Cardiac fibroblast (primary cell): ENCODE measurements around the gene FAM107B.

Experiments used
- DNase-seq, 2 donors: peaks; one replicate each; pipeline versions ENCODE4 v3.0.0 to v3.0.0-alpha.2; 2010; ENCODE audit warnings: low read depth in 2 of 2
- H3K4me3 ChIP-seq, 2 donors: replicated peaks in 1 of 2; 1 replicate in 1 of 2; 2 replicates in 1 of 2; pipeline ENCODE4 v1.5.1; 2011; ENCODE audit warnings: low read depth in 2 of 2, low read length in 2 of 2, mild to moderate bottlenecking in 2 of 2, moderate library complexity in 1 of 2
- TF ChIP-seq, protein P1 (sequence below): IDR thresholded peaks from one replicate; pipeline ENCODE4 v1.5.1; 2011; ENCODE audit warnings: low read depth, mild to moderate bottlenecking, low read length, inconsistent platforms

FAM107B gene

DNA sequence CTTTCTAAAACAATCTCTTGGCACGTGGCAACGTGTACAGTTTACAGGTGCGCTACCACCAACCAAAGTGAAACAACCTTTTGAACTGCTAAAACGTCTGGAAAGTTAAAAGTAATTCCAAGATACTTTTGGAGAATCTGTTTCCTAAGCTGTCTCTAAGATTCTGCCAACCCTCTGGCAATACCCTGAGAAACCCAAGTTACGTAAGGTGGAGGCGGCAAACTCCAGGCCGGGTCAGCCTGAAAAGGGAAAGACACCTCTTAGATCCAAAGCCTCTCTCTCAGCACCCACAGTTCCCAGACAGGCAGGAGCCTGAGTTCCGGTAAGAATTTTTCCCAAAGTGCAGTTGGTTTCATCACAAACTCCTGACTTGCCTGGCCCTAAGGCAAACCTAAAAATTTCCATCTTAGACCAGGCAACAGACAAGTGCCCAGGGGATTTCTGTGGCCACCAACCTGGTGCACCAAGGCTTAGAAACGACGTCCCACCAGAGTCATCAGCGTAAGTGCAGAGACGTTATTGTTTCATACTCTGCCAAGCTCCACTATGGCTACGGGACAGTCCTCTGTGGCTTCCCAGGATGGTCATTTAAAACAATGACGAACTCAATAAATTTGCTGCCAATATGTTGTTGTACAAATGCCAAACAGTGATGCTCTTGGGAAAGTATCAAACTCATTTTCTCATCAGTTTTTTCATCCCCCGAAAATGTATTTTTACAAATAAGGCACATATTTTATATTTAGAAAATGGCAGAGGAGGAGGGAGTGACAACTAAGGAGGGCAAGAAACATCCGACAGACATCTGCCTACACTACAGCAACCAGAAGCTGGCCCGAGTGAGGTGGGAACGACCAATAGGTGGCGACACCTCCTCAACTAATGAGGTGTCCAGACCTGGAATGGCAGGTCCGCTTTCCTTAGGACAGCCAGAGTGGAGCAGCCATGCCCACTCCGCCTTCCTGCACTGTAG is 238.2 kb downstream of the FAM107B start:
- DNase-seq: peak; percentile 83 to 85
- no peak overlapping the region for H3K4me3 ChIP-seq
- TF ChIP-seq, protein P1, sequence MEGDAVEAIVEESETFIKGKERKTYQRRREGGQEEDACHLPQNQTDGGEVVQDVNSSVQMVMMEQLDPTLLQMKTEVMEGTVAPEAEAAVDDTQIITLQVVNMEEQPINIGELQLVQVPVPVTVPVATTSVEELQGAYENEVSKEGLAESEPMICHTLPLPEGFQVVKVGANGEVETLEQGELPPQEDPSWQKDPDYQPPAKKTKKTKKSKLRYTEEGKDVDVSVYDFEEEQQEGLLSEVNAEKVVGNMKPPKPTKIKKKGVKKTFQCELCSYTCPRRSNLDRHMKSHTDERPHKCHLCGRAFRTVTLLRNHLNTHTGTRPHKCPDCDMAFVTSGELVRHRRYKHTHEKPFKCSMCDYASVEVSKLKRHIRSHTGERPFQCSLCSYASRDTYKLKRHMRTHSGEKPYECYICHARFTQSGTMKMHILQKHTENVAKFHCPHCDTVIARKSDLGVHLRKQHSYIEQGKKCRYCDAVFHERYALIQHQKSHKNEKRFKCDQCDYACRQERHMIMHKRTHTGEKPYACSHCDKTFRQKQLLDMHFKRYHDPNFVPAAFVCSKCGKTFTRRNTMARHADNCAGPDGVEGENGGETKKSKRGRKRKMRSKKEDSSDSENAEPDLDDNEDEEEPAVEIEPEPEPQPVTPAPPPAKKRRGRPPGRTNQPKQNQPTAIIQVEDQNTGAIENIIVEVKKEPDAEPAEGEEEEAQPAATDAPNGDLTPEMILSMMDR: peak; percentile 64

DNA sequence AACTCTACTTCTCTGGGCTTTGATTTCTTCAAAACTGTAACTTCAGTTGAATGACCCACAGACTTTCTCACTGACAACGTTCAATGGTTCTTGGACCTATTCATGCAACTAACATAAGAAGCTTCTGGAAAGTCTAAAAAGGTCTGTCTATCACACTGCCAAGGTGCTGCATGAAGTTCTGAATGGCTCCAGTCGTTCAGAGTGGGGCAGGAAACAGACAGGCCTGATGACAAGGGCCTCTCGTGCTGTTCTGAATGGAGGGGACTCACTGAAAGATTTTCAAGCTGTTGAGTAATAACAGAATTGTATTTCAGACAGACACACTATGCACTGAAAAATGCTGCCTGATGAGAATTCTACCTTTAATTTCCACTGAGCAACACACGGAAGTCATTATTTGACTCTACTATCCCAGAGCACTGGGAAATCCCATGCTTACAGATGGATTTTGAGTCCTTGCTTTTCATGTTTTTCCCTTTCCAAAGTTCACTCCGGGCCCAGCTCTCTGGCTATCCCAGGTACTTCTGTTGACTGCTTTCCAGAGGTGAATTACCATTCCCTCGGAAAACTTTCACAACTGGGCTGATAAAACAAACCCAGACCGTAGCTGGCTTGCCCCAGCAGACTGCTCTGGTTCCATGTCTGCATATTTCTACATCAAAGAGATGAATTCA is 239.1 kb downstream of the FAM107B start:
- no peak overlapping the region for H3K4me3 ChIP-seq
- DNase-seq: no peak
- TF ChIP-seq, protein P1: no peak

DNA sequence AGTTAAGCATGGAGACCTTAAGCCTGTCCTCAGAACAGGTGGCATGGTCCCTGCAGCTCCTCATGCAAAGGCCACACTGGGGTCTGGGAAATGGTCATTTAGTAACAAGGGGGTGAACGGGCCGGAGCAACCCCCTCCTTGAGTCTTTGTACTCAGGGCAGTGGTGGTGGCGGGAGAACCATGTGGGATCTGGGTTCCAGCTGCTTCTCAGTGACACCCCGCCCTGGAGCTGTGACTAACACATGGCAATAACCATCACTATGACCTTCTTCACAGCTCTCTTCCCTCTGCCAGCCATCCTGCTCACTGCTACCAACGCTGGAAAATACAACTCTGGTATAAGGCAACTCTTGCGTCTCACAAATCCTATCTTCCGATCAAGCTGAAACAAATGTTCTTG is 240.5 kb downstream of the FAM107B start:
- TF ChIP-seq, protein P1: no peak
- H3K4me3 ChIP-seq: no peak overlapping the region
- DNase-seq: no peak

GRCh38 chr10:14533295-14533694 is 241.4 kb downstream of the FAM107B start:
- no peak for DNase-seq
- H3K4me3 ChIP-seq: no peak overlapping the region
- TF ChIP-seq, protein P1: no peak

DNA sequence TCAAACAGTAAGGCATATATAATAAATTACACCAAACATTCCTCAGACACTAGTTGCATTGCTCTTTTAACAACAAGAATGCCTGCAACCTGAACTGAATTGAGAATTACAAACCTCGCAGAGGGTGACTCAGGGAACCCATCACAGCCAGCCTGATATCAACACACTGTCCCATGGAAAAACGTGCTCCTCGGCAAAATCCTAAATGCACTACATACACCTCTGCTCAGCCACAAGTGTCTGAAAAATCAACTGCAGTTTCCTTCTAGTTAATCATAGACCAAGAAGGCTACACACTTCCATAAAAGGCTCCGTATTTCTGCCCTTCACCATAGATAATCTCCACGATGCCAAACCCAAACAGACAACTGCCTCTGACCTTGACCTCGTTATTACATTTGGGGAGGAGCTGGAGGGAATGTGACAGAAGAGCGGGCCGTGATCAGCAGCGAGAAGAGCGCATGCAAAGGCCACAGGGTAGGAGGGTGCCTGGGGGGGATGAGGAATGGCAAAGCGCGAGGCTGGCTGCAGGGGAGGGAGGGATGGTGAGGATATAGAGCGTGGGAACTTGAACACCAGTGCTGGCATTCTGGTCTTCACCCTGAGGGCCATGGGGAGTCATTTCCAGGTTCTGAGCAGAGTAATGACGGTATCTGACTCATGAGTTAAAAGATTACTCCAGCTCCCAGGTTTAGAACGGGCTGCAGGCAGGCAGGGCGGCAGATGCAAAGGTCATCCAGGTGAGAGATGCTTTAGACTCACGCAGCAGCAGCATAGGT is 242.0 kb downstream of the FAM107B start:
- DNase-seq: peak in 1 of 2 donors; percentile 25
- H3K4me3 ChIP-seq: no peak overlapping the region
- TF ChIP-seq, protein P1: no peak

GRCh38 chr10:14531974-14532373 is 242.7 kb downstream of the FAM107B start:
- no peak for DNase-seq
- no peak overlapping the region for H3K4me3 ChIP-seq
- TF ChIP-seq, protein P1: no peak
